ENCODE results near the gene SBK1.

- TF ChIP-seq, protein P1, sequence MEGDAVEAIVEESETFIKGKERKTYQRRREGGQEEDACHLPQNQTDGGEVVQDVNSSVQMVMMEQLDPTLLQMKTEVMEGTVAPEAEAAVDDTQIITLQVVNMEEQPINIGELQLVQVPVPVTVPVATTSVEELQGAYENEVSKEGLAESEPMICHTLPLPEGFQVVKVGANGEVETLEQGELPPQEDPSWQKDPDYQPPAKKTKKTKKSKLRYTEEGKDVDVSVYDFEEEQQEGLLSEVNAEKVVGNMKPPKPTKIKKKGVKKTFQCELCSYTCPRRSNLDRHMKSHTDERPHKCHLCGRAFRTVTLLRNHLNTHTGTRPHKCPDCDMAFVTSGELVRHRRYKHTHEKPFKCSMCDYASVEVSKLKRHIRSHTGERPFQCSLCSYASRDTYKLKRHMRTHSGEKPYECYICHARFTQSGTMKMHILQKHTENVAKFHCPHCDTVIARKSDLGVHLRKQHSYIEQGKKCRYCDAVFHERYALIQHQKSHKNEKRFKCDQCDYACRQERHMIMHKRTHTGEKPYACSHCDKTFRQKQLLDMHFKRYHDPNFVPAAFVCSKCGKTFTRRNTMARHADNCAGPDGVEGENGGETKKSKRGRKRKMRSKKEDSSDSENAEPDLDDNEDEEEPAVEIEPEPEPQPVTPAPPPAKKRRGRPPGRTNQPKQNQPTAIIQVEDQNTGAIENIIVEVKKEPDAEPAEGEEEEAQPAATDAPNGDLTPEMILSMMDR (IDR thresholded peaks at IDR 0.05): no peak
- TF ChIP-seq POLR2A (IDR thresholded peaks at IDR 0.05): no peak
- no peak for TF ChIP-seq POLR2AphosphoS5 (IDR thresholded peaks at IDR 0.05)
- TF ChIP-seq EP300 (IDR thresholded peaks at IDR 0.05): no peak
Measured at GRCh38 chr16:28301154-28301553, 8.8 kb downstream of the SBK1 start.

Data from upper lobe of left lung (tissue), 4 donors.